Retina (tissue), 1 donor: ENCODE results near the gene MBD3L1.

Experiments used
- DNase-seq: peaks from one replicate; pipeline ENCODE4 v3.0.0-alpha.2; 2016

Gene MBD3L1

GRCh38 chr19:8881512-8881911 is 49.3 kb downstream of the MBD3L1 start:
- DNase-seq = no peak

DNA sequence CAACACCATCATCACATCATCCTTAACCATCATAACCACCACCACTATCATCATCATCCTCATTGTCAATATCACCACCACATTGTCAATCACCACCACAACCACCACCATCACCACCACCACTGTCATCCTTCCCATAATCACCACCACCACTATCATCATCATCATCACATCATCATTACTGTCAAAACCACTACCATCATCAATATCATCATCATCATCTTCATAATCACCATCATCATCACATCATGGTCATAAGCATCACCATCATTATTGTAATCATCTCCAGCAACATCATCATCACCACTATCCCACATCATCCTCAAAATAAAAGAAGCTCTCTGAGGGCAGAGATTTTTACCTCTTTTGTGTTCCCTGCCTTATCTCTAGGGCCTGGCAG is 52.2 kb downstream of the MBD3L1 start:
- DNase-seq = no peak

DNA sequence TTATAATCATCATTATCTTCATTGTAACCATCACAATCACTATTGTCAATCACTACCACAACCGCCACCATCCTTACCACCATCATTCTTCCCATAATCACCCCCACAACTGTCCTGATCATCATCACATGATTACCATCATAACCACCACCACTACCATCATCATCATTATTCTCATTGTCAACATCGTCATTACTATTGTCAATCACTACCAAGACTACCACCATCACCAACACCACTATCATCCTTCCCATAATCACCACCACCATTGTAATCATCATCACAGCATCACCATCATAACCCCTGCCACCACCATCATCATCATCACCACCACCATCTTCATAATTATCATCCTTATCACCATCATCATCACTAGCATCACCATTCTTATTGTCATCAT is 55.2 kb downstream of the MBD3L1 start:
- DNase-seq = no peak

DNA sequence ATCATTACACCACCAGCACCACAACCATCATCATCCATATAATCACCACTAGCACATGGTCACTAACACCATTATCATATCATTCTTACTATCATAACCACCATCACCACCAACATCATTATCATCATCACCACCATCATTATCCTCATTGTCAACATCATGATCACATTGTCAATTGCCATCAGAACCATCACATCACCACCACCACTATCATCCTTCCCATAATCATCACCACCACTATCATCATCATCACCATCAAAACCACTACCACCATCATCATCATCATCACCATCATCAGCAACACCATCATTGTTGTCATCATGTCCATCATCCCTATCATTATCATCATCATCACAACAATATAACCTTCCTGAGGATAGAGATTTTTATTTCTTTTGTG is 58.1 kb downstream of the MBD3L1 start:
- DNase-seq = no peak
